NCI-H446 treated with DMSO at 0.1 percent for 48 hours (cell line): Measurements from ENCODE around the gene TGFA.

Source experiments
- DNase-seq: peaks from one replicate; lab custom pipeline; 2025; lab: John Stamatoyannopoulos, UW

TGFA gene

DNA sequence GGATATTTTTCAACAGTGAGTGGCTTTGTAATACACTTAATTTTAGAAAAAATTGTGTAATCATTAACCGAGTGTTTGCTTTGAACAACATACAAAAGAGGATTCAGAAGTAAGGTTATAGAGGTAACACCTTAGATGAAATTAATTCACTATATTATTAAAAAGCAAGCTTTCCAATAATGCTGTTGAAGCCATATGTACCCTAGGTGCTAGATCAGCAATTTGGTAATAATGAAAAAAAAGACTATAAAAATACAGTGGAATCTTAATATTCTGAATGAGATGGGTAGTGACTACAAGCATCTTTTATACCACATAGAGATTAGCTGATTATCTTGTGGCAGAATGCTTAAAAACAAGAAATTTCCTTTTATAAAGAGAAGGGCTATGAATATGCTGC, 136.6 kb downstream of the TGFA start:
- DNase-seq: no peak

DNA sequence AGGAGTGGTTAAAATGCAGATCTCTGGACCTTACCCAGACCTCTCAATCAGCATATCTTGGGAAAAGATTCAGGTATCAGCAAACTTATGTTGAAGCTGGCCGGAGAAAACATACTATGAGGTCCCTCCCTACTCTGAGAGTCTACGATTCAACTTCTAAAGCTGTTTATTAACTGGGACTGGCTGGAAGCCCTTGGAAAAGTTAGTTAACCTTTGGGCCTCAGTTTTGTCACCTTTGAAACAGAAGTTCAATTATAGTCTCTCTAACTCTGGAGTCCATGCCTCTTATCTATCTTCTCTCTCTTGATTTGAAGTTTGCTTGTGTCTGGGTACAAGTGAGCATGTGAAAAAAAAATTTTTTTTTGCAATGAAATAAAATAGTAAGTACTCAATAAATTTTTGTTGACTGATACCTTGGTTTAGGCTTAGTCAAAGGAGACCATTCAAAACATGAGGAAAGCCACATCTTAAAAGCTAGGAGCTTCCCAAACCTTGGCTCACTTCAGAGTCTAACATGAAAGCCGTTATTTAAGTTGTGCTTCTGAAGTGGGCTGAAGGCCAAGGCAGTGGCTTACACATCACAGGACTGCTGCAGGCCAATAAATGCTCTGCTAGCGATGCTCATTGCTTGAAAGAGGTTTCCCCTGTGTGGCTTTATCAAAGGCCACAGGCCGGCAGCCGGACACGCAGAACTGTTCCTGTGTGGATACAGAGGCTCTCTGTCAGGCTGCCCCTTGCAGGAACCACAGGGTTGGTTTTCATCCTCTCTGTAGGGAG, 141.1 kb downstream of the TGFA start:
- no peak for DNase-seq

DNA sequence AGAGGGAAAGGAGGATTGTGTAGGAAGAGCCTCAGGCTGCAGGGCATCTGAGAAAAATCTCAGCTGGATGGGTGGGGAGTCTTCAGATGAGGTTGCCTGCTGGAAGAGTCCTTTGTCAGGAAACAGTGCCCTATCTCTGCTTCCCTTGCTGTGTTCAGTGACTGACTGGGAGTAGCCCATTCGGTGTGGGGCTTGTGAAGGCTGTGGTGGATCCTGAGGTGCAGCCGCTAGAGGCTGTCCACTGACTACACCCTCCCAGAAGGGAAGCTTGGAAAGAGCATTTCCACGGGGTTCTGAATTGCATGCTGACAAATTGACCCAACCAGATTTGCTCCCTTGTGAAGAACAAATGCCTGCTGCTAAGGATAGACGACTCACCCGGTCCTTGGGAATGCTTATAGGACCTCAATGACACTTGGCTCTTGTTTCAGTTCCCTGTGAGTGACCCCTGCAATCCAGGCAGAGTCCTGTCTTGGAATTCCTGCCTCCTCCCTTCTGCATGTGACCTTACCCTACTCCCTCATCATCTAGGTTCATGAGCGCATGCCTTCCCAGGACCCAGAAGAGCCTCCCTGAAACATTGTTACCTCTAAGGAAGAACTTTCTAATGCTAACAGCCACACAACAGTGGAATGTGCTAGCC, 142.0 kb downstream of the TGFA start:
- DNase-seq: no peak

DNA sequence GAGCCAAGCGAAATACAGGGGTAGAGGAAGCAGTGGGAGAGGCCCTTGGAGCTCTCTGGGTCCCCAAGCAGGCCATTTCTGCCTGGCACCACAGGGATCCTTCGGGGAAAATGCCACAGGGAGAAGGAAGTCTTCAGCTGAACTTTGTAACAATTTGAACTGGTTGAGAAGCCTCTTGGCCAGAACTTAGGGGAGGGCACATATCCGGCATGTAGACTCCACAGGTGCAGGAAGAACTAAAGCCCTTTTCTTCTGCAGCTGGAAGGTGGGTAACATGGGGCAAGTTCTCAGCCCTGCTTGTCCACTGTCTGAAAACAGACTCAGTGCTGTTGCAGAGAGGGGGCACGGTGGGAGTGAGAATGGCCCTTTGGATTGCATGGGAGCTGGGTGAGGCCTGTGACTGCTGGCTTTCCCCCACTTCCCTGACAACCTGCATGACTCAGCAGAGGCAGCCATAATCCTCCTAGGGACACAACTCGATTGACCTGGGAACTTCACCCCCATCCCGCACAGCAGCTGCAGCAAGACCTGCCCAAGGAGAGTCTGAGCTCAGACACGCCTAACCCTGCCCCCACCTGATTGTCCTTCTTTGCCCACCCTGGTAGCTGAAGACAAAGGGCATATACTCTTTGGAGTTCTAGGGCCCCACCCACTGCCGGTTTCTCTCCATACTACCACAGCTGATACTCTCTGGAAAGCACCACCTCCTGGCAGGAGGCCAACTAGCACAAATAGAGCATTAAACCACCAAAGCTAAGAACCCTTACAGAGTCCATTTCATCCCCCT, 150.2 kb downstream of the TGFA start:
- no peak for DNase-seq

DNA sequence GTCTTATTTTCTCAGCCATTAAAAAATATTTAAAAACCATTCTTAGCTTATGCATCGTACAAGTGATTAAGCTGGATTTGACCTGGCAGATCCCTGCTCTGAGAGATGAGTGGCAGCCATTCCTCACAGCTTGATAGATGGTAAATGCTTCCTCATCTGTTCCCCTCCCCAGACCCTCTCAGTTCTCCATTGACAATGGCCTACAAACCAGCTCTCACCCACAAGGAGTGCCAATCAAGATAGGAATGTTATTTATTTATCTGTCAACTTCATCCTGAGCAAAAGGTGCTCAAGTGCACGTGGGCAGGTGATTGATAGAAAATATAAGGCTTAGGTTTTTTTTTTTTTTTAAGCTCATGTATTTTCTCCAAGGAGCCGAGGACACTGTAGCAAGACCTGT, 153.1 kb downstream of the TGFA start:
- no peak for DNase-seq

DNA sequence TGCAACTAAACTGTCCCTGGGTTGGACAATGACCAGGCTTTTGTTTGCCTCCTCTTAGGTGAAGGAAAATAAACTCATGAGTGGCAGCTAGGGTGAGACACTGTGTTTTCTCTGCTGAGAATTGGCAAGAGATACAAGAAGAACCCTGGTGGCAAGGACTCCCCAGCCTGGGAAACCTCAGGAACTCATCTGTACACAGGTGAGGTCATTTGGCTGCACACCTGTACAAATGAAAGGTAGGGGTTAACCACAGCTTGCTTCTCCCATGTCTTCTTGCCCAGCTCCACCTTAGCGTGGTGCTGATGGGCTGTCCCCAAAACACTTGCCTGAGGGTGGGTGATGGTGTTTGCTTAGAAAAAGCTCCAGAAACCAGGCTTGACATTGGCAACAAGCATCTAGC, 154.6 kb downstream of the TGFA start:
- DNase-seq: no peak
